NCI-H774 (cell line): ENCODE measurements around the gene CCNG1.
A peak's percentile ranks its signal among the peaks of the same experiment; 100 is the strongest.
"Not testable (repeated sequence)": the region's sequence is repeated elsewhere in the genome, so short reads cannot be mapped to it uniquely, and the experiment has no call there.

Experiments used
- DNase-seq: peaks from one replicate; lab custom pipeline; 2025; lab: John Stamatoyannopoulos, UW

The CCNG1 gene

GRCh38 chr5:163437309-163438182 is at the start of gene CCNG1:
Gene CCNG1, plus strand, starts transcription at chr5:163437595. Its CDS starts 1,662 bp downstream, at chr5:163439257.
- peak; percentile 95 for DNase-seq

- DNase-seq: no peak
Measured at GRCh38 chr5:163395792-163396191, 41.6 kb upstream of the CCNG1 start.

GRCh38 chr5:163396818-163397340 is 40.5 kb upstream of the CCNG1 start:
- not testable (repeated sequence) for DNase-seq

- no peak for DNase-seq
Measured at GRCh38 chr5:163397354-163397753, 40.0 kb upstream of the CCNG1 start.

- DNase-seq: no peak
Measured at GRCh38 chr5:163399923-163400322, 37.5 kb upstream of the CCNG1 start.

GRCh38 chr5:163401271-163401670 is 36.1 kb upstream of the CCNG1 start:
- DNase-seq: no peak

GRCh38 chr5:163402007-163402406 is 35.4 kb upstream of the CCNG1 start:
- DNase-seq: no peak

- no peak for DNase-seq
Measured at GRCh38 chr5:163404364-163405173, 32.8 kb upstream of the CCNG1 start.

- no peak for DNase-seq
Measured at GRCh38 chr5:163407034-163407655, 30.2 kb upstream of the CCNG1 start.

- DNase-seq: no peak
Measured at GRCh38 chr5:163408311-163408923, 29.0 kb upstream of the CCNG1 start.

GRCh38 chr5:163409384-163409783 is 28.0 kb upstream of the CCNG1 start:
- no peak for DNase-seq

- no peak for DNase-seq
Measured at GRCh38 chr5:163410505-163410904, 26.9 kb upstream of the CCNG1 start.

GRCh38 chr5:163415673-163416072 is 21.7 kb upstream of the CCNG1 start:
- DNase-seq: not testable (repeated sequence)

- DNase-seq: no peak
Measured at GRCh38 chr5:163424836-163425235, 12.6 kb upstream of the CCNG1 start.

GRCh38 chr5:163426128-163426527 is 11.3 kb upstream of the CCNG1 start:
- not testable (repeated sequence) for DNase-seq

GRCh38 chr5:163432544-163432943 is 4.9 kb upstream of the CCNG1 start:
- no peak for DNase-seq

- no peak for DNase-seq
Measured at GRCh38 chr5:163433271-163433670, 4.1 kb upstream of the CCNG1 start.

GRCh38 chr5:163434401-163434866 is 3.0 kb upstream of the CCNG1 start:
- no peak for DNase-seq

GRCh38 chr5:163436515-163436914 is 880 bp upstream of the CCNG1 start:
- no peak for DNase-seq

GRCh38 chr5:163437011-163437308 is 435 bp upstream of the CCNG1 start:
- no peak for DNase-seq

GRCh38 chr5:163439092-163439425 is 1.7 kb downstream of the CCNG1 start:
- no peak for DNase-seq

GRCh38 chr5:163440954-163441353 is 3.6 kb downstream of the CCNG1 start:
- no peak for DNase-seq
